Fibroblast of gingiva (primary cell): Measurements from ENCODE around the gene VSIG10L.
A peak's percentile ranks its signal among the peaks of the same experiment; 100 is the strongest.

Experiments
- DNase-seq: peaks from one replicate; pipeline ENCODE4 v3.0.0-alpha.2; 2011; ENCODE audit warnings: low read depth

Gene VSIG10L

DNA sequence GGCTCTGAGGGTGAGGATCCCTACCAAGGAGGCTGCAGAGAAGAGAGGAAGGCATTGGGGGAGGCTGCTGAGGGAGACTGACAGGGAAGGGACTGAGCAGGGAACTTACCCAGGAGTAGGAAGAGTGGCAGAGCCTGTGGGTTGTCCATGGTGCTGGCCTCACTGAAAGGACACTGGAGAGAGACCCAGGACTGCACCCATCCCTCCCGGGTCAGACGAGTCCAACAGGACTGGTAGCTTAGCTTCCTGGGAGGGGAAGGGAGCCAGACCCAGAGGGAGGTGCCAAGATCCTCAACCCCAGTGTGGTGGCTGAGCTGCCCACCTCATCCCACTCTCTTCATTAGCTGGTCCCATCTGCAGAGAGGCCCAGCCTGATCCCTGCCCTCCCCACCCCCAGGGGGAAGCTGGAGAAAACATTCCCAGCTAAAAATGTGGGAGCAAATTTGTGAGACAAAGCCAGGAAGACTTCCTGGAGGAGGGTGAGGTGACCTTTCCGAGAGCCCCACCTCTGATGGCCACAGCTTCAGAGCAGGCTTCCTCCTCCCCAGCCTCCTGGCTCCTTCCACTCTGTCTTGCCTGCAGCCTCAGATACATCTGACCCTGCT is at the start of gene VSIG10L:
Gene VSIG10L, minus strand, starts transcription at position 164 of the 605 bp plus-strand sequence. Its CDS starts 15 bp downstream, at position 149.
- DNase-seq = no peak

GRCh38 chr19:51391073-51391611 is 49.2 kb upstream of the VSIG10L start:
- DNase-seq = no peak

GRCh38 chr19:51389143-51389542 is 47.2 kb upstream of the VSIG10L start:
- no peak for DNase-seq

DNA sequence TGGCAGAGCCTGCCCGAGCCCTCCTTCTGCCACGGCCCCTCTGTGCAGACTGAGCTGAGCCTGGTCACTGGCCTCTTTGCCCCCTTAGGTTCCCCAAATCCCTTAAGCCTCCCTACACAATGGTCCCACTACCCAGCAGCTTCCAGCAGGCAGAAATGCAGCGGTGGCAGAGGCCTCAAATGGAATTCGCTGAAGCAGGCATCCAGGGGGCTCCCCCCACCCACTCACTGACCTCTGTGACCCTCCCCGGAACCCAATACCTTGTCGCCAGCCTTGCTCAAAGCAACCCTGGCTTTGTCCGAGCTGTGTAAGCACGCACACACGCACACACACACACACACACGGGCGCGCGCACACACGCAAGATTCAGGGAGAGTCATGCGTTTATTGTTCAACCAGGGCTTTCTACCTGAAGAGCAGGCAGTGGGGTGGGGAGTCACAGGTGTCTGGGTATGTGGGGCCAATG is 46.0 kb upstream of the VSIG10L start, which contains the start of gene LIM2:
Gene LIM2, minus strand, starts transcription at position 51 of the 466 bp plus-strand sequence. CDS start 531 bp downstream, outside the sequence.
- DNase-seq = no peak

GRCh38 chr19:51386882-51387520 is 45.1 kb upstream of the VSIG10L start:
- DNase-seq = no peak

DNA sequence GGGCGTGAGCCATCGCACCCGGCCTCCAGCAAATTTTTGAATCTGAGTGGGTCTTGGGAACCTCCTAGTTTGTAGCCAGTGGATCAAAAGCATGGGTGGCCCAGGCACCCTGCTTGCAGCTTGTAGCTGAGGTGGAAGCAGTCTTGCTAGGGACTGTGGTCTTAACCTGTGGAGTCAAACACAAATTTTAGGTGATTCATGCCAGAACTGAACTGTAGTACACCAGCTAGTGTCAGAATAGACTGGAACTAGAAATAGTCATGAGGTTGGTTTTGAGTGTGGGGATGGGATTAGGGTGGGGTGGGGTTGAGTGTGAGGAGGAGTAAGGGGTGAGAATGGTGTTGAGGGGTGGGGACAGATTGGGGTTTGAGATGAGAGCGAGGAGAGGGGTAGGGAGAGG is 40.1 kb upstream of the VSIG10L start:
- no peak for DNase-seq

DNA sequence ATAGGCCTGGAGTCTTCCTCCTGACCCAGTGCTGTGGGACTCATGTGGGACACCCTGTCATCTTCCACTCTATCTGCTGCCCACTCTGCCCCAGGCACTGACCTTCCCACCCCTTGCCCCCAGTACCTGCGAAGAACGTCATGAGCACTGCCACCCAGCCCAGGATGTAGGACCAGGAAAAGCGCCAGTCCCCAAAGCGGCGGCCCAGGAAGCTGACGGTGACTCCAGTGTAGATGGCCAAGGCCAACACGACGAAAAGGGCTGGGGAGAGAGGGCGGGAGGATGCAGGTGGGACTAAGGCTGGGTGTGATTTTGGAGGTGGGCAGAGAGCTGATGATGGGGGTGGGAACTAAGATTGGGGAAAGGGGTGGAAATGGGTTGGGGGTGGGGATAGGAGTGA is 38.4 kb upstream of the VSIG10L start:
- no peak for DNase-seq

DNA sequence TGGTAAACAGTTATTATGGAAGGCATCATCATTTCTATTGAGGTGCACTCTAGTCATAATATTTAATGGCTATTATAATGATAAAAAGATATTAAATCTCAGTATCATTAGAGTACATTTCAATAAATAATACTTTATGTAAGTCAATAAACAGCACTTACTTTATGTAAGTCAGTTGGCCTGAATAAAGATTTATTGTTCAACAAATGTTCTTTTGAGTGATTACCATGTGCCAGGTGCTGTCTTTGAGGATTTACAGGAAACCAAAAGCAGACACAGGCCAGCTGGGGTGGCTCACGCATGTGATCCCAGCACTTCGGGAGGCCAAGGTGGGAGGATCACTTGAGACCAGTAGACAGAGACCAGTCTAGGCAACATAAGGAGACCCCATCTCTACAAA is 35.5 kb upstream of the VSIG10L start:
- DNase-seq = no peak

GRCh38 chr19:51375504-51376221 is 33.7 kb upstream of the VSIG10L start:
- DNase-seq = no peak

DNA sequence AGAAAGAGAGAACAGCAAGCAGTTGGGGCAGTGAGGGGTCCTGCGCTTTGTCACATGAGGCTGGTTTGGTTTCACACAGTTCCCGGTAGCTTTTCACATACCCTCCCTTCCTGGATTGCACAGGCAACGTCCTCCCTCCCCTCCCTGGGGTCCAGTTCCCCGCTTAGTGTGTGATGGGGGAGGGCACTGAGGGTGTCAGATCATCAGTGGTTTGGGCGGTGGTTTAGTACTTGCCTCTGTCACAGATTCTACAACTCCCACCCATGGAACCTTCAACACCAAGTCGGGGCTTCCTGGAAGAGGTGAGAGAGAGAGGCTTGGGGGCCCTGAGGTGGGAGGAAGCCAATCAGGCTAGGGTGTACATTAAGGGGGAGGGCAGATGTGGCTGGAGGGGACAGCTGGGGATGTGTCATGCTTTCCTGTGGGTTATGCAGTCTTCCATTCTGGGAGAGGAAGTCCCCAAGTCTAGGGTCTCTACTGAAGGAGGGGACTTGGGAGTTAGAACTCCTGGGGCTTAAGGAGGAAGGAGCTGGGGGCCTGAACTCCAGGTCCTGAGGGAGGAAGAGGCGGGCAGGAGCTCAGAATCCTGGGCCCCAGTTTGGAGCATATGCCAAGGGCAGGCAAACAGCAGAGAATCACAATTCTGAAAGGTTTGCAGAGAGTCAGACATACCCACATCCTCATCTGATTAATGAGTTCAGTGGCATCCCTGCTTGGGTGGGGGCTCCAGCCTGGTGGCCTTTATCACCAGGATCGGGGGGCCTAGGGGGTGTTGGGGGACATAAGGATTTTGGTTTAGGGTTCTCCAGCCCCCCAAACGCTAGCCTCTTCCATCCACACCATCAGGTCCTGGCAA is 30.9 kb upstream of the VSIG10L start, which contains the start of gene NKG7:
Gene NKG7, minus strand, starts transcription at position 6 of the 856 bp plus-strand sequence. CDS start 119 bp downstream, outside the sequence.
- DNase-seq = no peak

GRCh38 chr19:51372021-51372648 is 30.2 kb upstream of the VSIG10L start:
- no peak for DNase-seq

- DNase-seq = no peak
Observed at GRCh38 chr19:51371186-51371690, 29.3 kb upstream of the VSIG10L start.

DNA sequence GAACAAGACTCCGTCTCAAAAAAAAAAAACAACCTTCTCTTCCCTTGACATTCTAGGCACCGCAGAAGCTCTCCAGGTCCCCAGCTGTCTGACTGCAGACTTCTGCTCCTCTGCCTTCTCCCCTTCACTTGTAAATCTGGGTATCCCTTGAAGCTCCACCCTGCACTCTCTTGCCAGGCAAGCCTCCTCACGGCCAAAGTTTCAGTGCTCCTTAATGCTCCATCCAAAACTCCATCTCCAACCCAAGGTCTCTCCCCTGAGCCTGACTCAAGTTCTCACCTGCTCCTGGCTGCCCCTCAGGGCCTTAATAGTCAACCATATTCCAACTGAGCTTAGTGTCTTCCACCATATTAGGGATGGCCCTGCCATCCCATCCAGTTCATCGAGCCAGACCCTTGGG is 28.3 kb upstream of the VSIG10L start:
- no peak for DNase-seq

GRCh38 chr19:51368366-51369282 is 26.7 kb upstream of the VSIG10L start, which contains the start of gene CLDND2:
Gene CLDND2 (minus strand): TSS chr19:51369003. CDS start chr19:51368577, 426 bp downstream.
- DNase-seq = no peak

DNA sequence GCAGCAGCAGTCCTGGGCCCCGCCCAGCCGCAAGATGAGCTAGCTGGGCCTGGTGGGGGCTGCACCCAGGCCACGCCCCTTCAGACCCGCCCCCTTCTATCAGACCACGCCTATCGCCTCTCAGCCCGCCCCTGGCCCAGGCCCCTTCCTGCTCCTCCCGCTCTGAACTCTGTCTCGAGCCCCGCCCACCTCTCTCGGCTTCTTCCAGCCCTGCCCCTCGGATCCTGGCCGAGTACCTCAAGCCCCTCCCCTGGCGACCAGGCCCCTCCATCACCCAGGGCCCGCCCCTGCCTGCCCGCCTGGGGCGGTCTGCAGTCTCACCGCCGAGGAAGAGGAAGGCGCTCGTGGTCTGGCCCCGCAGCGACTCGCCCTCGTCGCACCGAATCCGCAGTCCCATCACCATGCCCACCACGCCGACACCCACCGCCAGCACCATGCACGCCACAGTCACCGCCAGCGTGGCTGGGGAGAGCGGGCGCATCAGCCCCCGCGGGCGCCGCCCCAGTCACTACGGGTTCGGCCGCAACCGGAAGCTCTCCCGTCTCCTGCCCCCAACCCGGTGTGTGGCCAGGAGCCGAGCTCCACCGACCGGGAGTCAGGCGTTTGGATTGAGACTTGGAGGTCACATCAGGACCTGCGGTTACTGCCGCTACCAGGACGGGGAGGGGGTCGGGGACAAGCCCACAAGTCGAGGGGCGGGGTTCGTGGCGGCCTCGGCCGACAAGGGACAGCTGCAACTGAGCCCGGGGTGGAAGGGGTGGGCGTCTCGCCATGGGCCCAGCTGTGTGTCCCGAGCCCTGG is 25.8 kb upstream of the VSIG10L start:
- peak; percentile 99 for DNase-seq

- DNase-seq = no peak
Observed at GRCh38 chr19:51367255-51367564, 25.3 kb upstream of the VSIG10L start.

- DNase-seq = peak; percentile 98
Observed at GRCh38 chr19:51366389-51367254, 24.7 kb upstream of the VSIG10L start.

DNA sequence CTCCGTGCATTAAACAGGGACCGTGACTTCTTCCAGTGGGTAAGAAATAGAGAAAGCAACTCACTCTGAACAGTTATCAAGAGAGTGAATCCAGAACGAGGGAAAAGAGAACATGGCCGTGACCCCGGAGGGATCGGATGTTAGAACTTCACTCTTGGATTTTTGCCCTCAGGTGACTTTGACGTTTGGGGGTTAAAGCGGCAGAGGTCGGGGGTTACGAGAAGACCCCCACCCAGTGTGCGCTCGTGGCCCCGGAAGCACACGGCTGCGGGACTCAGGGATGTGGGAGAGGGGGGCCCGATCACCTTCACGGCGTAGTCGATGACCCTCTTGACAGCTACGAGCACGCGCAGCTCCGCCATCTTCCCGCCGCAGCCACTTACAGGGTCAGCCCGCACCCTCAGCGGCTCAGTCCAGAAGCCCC is 24.0 kb upstream of the VSIG10L start, which contains the start of gene ETFB:
Gene ETFB, minus strand, starts transcription at position 424 of the 424 bp plus-strand sequence. Its CDS starts 62 bp downstream, at position 362.
- DNase-seq = no peak
